Stimulated activated CD4-positive, alpha-beta T cell treated with anti-CD3 and anti-CD28 coated beads, TNF-alpha, amount 100 ng/mL, for 1 hour (primary cell): ENCODE data around the gene HBS1L.

Experiments used
- DNase-seq, 3 donors: peaks; one replicate each; pipeline ENCODE4 v3.0.0-alpha.2; 2020; ENCODE audit warnings: low read depth in 3 of 3, low spot score in 1 of 3

The HBS1L gene

DNA sequence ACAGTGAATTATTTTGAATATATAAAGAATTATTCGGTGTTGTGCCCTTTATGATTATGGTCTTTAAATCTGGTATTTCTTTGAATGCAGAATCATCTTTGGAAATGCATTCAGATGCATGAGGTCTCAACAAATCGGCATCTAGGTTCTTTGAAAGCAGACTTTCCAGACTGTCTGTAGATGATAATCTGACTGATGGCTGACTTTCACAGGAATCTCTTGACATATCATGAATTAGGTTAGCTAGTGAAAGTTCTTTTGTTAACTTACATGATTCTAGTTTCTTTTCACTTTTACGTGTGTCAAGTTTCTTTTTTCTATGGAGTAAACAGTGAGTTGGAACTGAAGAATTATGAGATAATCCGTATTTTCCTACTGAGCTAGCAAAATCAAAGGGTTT, 17.1 kb downstream of the HBS1L start:
- no peak for DNase-seq

GRCh38 chr6:135036731-135037420, 17.7 kb downstream of the HBS1L start:
- DNase-seq: no peak

DNA sequence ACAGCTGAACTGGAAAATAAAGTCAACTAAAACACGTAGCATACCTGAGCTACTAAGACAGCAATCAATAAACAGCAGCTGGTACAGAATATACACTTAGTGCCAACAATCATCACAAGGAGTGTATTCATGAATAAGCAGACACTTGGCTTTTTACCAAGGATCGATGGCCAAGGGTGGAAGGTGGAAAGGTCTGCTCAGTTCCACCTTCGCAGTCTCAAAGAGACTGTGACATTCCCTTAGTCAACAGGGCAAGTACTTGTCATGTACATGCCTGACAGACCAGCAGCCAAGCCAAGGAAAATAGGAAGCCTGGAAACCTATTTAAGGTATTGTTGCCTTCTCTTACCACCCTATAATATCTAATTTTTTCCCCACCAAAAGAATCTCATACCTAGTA, 21.4 kb downstream of the HBS1L start:
- no peak for DNase-seq

DNA sequence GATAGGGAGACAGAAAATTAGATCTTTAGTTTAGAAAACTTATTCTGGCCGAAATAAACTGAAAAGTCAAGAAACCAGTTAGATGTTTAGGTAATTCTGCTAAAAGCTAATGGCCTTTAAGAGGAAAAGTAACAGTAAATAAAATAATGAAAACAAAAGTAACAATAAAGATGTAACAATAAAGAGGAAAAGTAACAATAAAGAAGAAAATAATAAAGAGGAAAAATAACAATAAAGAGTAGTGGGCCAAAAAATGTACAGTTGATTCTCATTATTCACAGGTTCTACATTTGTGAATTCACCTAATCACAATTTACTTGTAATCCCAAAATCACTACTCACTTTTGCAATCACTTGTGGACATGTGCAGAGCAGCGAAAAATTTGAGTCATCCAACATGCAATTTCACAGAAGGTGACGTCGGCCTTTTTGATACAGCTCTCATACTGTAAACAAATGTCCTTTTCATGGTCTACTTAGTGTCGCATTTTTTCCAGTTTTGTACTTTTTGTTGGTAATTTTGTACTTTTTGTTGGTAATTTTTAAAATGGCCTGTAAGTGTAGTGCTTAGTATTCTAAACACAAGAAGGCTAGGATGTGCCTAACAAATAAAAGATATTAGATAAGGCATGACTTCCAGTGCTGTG, 24.0 kb downstream of the HBS1L start:
- no peak for DNase-seq

DNA sequence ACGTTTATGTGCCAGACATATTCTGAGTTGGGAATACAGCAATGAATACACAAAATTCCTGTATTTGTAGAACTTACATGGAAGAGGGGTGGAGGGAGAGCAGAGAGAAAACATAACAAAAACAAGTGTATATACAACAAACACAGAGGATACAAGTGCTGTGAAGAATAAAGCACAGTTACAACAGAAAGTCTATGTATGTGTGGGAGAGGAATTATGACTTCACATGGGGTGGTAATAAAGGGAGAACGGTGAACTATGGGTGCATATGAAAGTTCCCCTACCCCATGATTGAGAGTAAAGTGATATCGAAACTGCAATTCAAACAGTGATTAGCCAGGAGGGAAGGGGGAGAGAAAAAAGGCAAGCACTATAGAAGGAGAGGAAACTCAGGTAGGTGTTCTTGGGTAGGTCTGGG, 24.6 kb downstream of the HBS1L start:
- DNase-seq: no peak

GRCh38 chr6:135025775-135026174, 28.8 kb downstream of the HBS1L start:
- no peak for DNase-seq

DNA sequence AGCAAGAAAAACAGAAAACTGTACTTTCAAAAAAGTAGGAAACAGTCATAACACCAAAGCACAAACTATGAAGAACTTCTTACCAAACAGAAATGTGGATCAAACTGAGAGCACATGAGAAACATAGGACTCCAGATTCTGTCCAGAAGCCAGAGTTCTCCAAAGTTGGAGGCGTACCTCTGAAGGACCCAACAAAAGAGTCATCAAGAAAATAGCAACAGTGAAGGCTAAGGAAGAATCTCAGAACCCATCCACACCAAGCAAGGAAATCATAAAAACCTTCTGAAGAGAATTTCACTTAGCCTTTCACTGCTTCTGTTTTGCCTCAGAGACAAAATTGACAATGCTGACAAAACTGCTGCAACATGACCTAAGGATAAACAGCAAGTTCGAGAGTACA, 29.4 kb downstream of the HBS1L start:
- DNase-seq: no peak

- no peak for DNase-seq
Observed at GRCh38 chr6:135022050-135022697, 32.4 kb downstream of the HBS1L start.

DNA sequence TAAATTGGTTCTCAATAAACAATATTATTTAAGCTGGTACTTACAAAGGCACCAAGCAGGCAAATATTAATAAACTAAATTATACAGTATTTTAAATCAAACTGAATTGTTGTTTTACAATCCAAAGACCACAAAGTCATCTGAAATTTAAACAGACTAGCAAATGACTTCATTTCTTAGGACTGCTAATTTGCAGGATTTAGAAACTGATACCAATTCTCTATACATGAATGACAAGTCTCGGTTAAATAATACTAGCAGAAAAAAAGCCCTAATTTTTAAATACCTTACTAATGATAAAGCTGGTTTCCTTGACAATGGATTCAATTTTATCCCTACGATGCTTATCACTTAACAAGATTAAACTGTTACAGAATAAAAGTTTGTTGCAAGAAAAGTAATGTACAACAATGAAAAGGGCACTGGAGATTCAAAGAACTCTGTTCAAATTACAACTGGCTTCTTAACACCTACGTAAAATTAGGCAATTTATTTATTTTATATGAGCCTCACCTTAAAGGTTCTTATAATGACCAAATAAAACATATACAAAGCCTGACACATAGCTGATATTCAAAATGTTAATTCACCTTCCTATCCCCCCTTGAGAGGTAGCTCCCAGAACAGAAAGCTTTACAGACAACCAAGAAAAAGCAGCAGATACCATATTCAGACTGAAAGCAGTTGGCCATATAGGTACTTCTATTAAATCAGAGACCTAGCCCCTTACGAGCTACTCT, 33.1 kb downstream of the HBS1L start:
- no peak for DNase-seq

GRCh38 chr6:135018941-135019340, 35.7 kb downstream of the HBS1L start:
- DNase-seq: no peak

DNA sequence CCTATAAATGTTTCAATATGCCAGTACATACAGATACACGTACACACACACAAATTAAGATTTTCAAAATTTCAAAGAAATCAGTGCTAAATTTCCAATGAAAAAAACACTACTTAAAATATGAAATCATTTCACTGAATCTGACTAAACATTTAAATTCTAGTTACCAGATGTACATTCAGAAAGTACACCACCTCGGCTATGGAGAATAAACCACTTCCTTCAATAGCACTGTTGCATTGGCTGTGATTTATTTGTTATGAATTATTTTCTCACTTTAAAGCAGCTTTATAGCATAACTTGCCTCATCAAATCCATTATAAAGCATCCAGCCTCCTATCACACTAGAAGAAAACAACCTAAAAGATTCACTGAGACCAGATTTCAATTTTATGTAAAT, 36.6 kb downstream of the HBS1L start:
- no peak for DNase-seq

- DNase-seq: no peak
Observed at GRCh38 chr6:135014353-135014832, 40.2 kb downstream of the HBS1L start.

GRCh38 chr6:135013211-135013610, 41.4 kb downstream of the HBS1L start:
- no peak for DNase-seq

DNA sequence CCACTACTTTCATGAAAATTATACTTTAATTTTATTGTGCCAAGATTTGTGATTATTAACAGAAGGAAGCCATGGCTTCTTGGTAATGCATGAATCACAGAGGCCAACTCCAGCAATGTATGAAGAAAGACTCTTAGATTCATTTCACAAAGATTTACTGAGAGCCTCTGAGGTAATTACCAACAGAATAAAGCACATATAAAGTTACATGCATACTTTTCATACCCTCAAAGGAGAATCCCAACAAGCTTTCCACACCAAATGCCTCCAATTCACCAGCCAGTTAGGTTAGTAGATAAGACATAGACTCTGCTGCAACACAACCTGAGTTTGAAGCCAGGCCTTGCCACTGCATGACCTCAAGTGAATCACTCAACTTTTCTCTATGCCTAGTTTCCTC, 41.9 kb downstream of the HBS1L start:
- DNase-seq: no peak

GRCh38 chr6:135012349-135012748, 42.3 kb downstream of the HBS1L start:
- DNase-seq: no peak

DNA sequence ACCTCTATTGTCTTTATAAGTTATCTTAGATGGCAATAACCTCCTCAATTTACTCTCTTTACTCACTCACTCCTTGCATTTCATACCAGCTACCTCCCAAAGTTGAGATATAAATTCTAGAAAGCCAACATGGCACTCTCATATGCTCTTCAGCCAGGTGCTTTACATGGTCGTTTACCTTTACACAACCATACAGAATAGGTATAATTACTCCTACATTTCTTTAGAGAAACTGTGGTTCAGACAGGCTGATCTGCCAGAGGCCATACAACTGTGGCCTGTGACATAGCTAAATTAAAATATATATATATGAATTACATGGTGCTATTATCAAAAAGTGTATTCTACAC, 45.7 kb downstream of the HBS1L start:
- no peak for DNase-seq

GRCh38 chr6:135008072-135008940, 46.3 kb downstream of the HBS1L start:
- no peak for DNase-seq

- DNase-seq: no peak
Observed at GRCh38 chr6:135006386-135006914, 48.2 kb downstream of the HBS1L start.

GRCh38 chr6:135004399-135004798, 50.2 kb downstream of the HBS1L start:
- no peak for DNase-seq

- no peak for DNase-seq
Observed at GRCh38 chr6:135002974-135003703, 51.5 kb downstream of the HBS1L start.
